HepG2 (cell line): ENCODE results near the gene HSPA1L. TPM values are rescaled to one million over a fixed set of nuclear protein-coding genes. Genes with fewer than 3 reads are reported as not detected.

Experiments used
- ARNT2 ChIP-seq: sonication (generic); formaldehyde crosslinking; IDR thresholded peaks from 2 replicates; pipeline ENCODE4 v1.8.0; 2022; ENCODE audit warnings: mild to moderate bottlenecking, low read depth, missing genetic modification reagents, moderate library complexity
- CBX2 ChIP-seq, 2 experiments: fragments of 200-600 bp in 1 of 2; sonication (generic); formaldehyde crosslinking in 1 of 2; IDR thresholded peaks; 2 replicates each; pipeline versions ENCODE4 v1.7.0 to v1.8.1; 2018 to 2022; ENCODE audit warnings: low read depth in 2 of 2, low read length in 1 of 2, mild to moderate bottlenecking in 1 of 2, missing genetic modification reagents in 1 of 2
- CHD4 ChIP-seq: fragments of 200-600 bp; sonication (generic); IDR thresholded peaks from 2 replicates; pipeline ENCODE4 v1.7.0; 2017; ENCODE audit warnings: mild to moderate bottlenecking, low read length, borderline replicate concordance
- HDAC2 ChIP-seq: sonication (generic); formaldehyde crosslinking; IDR thresholded peaks from 2 replicates; pipeline ENCODE4 v1.4.0; 2020; ENCODE audit warnings: missing genetic modification reagents
- KAT8 ChIP-seq: IDR thresholded peaks from 2 replicates; pipeline ENCODE4 v1.6.1; 2016; ENCODE audit warnings: missing genetic modification reagents, missing compliant biosample characterization
- PLSCR1 ChIP-seq: sonication (generic); formaldehyde crosslinking; IDR thresholded peaks from 2 replicates; pipeline ENCODE4 v1.5.0; 2020; ENCODE audit warnings: missing genetic modification reagents, mild to moderate bottlenecking, borderline replicate concordance
- POGZ ChIP-seq: sonication (generic); formaldehyde crosslinking; IDR thresholded peaks from 2 replicates; pipeline ENCODE4 v1.4.0; 2020; ENCODE audit warnings: mild to moderate bottlenecking, missing genetic modification reagents
- SMAD3 ChIP-seq: sonication (generic); formaldehyde crosslinking; IDR thresholded peaks from 2 replicates; pipeline ENCODE4 v1.4.0; 2020; ENCODE audit warnings: missing genetic modification reagents
- TCF7 ChIP-seq: sonication (generic); IDR thresholded peaks from 2 replicates; pipeline ENCODE4 v1.6.1; 2016; ENCODE audit warnings: antibody characterized with exemption, low read depth
- ZBTB1 ChIP-seq: sonication (generic); formaldehyde crosslinking; IDR thresholded peaks from 2 replicates; pipeline ENCODE4 v1.4.0; 2020; ENCODE audit warnings: missing genetic modification reagents, borderline replicate concordance
- ZBTB14 ChIP-seq: sonication (generic); formaldehyde crosslinking; IDR thresholded peaks from 2 replicates; pipeline ENCODE4 v1.4.0; 2020; ENCODE audit warnings: missing genetic modification reagents
- ZBTB4 ChIP-seq: sonication (generic); formaldehyde crosslinking; IDR thresholded peaks from 2 replicates; pipeline ENCODE4 v1.4.0; 2020; ENCODE audit warnings: missing genetic modification reagents, mild to moderate bottlenecking, borderline replicate concordance
- ZNF292 ChIP-seq: sonication (generic); formaldehyde crosslinking; IDR thresholded peaks from 2 replicates; pipeline ENCODE4 v1.8.1; 2022; ENCODE audit warnings: mild to moderate bottlenecking, low read depth, missing genetic modification reagents, borderline replicate concordance
- ZNF350 ChIP-seq: sonication (generic); formaldehyde crosslinking; IDR thresholded peaks from 2 replicates; pipeline ENCODE4 v1.4.0; 2020; ENCODE audit warnings: mild to moderate bottlenecking, low read depth, missing genetic modification reagents, borderline replicate concordance
- ZNF512B ChIP-seq: sonication (generic); formaldehyde crosslinking; IDR thresholded peaks from 2 replicates; pipeline ENCODE4 v1.5.1; 2020; ENCODE audit warnings: missing genetic modification reagents, mild to moderate bottlenecking, borderline replicate concordance
- ZNF710 ChIP-seq: sonication (generic); formaldehyde crosslinking; IDR thresholded peaks from 2 replicates; pipeline ENCODE4 v1.5.0; 2020; ENCODE audit warnings: mild to moderate bottlenecking, missing genetic modification reagents, borderline replicate concordance
- ZSCAN21 ChIP-seq: sonication (generic); formaldehyde crosslinking; IDR thresholded peaks from 2 replicates; pipeline ENCODE4 v1.8.0; 2022; ENCODE audit warnings: mild to moderate bottlenecking, missing genetic modification reagents, moderate library complexity, borderline replicate concordance
- polyA plus RNA-seq, 8 experiments: library from polyadenylated mRNA; depleted of rRNA in 3 of 8; stranded (reverse) in 7 of 8; unstranded in 1 of 8; fragments of >200 nt; fragmentation: Illumina TruSeq in 4 of 8; extraction: Trizol in 4 of 8; gene quantifications; 2 replicates each; pipeline versions ENCODE4 v1.2.1 to v1.2.3, GENCODE V29; 2011 to 2016; ENCODE audit warnings: low read depth in 4 of 8, missing spikeins in 1 of 8, mixed read lengths in 1 of 8; ENCODE audit not compliant: insufficient read depth in 1 of 8
- total RNA-seq, 5 experiments: library from RNA; depleted of rRNA; stranded (reverse); fragments of >200 nt; fragmentation: Illumina TruSeq; extraction: Trizol; gene quantifications; 2 replicates each; pipeline ENCODE4 v1.2.3, GENCODE V29; 2016; ENCODE audit warnings: low read depth in 1 of 5

Gene HSPA1L
- total and polyA plus RNA-seq, 2 of the 13 experiments (the other 11 are each of a cell fraction or from before 2014, with no cell fraction given): 0.55 to 1.0 TPM

DNA sequence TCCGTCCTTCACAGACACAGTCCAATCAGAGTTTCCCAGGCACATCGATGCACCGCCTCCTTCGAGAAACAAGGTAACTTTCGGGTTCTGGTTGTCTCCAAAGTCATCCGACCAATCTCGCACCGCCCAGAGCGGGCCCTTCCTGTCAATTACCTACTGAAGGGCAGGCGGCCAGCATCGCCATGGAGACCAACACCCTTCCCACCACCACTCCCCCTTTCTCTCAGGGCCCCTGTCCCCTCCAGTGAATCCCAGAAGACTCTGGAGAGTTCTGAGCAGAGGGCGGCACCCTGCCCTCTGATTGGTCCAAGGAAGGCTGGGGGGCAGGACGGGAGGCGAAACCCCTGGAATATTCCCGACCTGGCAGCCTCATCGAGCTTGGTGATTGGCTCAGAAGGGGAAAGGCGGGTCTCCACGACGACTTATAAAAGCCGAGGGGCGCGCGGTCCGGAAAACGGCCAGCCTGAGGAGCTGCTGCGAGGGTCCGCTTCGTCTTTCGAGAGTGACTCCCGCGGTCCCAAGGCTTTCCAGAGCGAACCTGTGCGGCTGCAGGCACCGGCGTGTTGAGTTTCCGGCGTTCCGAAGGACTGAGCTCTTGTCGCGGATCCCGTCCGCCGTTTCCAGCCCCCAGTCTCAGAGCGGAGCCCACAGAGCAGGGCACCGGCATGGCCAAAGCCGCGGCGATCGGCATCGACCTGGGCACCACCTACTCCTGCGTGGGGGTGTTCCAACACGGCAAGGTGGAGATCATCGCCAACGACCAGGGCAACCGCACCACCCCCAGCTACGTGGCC, 12.4 kb upstream of the HSPA1L start, which contains the start of gene HSPA1B (continued):
- TF ChIP-seq CBX2 (IDR thresholded peaks at IDR 0.05; ENCODE audit: low read depth, low read length): no peak
- TF ChIP-seq CBX2 (CRISPR knock-in tag; IDR thresholded peaks at IDR 0.05; ENCODE audit: low read depth): no peak
- no peak for TF ChIP-seq ZBTB1 (CRISPR knock-in tag)
- TF ChIP-seq ZSCAN21 (CRISPR knock-in tag): peak; percentile 85; the same call in 1 of the 2 replicates
- TF ChIP-seq ZNF292 (CRISPR knock-in tag): 0 out of 2 replicates have a peak, but pooled peaks have one; percentile 28
- no peak for TF ChIP-seq PLSCR1 (CRISPR knock-in tag)
- no peak for TF ChIP-seq ZBTB14
- no peak for TF ChIP-seq TCF7
- peak; percentile 93 for TF ChIP-seq ARNT2
- TF ChIP-seq ZNF512B (CRISPR knock-in tag): peak; percentile 72; the same call in 1 of the 2 replicates
- peak; percentile 69 for TF ChIP-seq SMAD3
- 0 out of 2 replicates have a peak, but pooled peaks have one; percentile 77 for TF ChIP-seq POGZ
- TF ChIP-seq HDAC2: peak; percentile 51
- TF ChIP-seq ZBTB4 (CRISPR knock-in tag): peak; percentile 41; the same call in 1 of the 2 replicates
- TF ChIP-seq CHD4: no peak
- peak; percentile 79; the same call in 1 of the 2 replicates for TF ChIP-seq ZNF350 (CRISPR knock-in tag)
- peak; percentile 21; the same call in 1 of the 2 replicates for TF ChIP-seq ZNF710 (CRISPR knock-in tag)
- TF ChIP-seq KAT8 (CRISPR knock-in tag): peak; percentile 73
